Measurements from ENCODE around the gene PNPLA6.
"Not testable (repeated sequence)": the region's sequence is repeated elsewhere in the genome, so short reads cannot be mapped to it uniquely, and the experiment has no call there.

Gene PNPLA6

GRCh38 chr19:7535998-7536695, 630 bp downstream of the PNPLA6 start:
- H3K9ac ChIP-seq (ENCODE audit: low read depth, low read length) = peak overlapping the region; percentile 38; the same call in 1 of the 2 replicates
- no peaks in the 10 kb centered on the region for H3K4me1 ChIP-seq (ENCODE audit: control insufficient read depth, insufficient read depth, low read length)
- H3K27me3 ChIP-seq (ENCODE audit: control insufficient read depth, insufficient read depth, low read length) = no peaks in the 10 kb centered on the region
- H3K36me3 ChIP-seq (ENCODE audit: control insufficient read depth, insufficient read depth, low read length) = peaks cover 26% of the 10 kb centered on the region
- H3K4me3 ChIP-seq (ENCODE audit: low read depth, low read length) = peak overlapping the region; percentile 87
- no peaks in the 10 kb centered on the region for H3K9me3 ChIP-seq (ENCODE audit: control insufficient read depth, insufficient read depth, low read length)
- peak overlapping the region; percentile 85 for H3K27ac ChIP-seq (ENCODE audit: low read depth, low read length)

DNA sequence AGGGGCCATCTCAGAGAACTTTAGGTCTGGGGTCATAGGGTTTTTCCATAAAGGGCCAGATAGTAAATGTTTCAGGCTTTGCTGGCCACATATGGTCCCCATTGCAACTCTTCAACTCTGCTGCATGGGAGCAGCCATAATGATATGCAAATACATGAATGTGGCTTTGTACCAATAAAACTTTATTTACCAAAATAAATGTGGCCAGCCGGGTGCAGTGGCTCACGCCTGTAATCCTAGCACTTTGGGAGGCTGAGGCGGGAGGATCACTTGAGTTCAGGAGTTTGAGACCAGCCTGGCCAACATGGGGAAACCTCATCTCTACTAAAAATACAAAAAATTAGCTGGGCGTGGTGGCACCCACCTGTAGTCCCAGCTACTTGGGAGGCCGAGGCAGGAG, 3.5 kb downstream of the PNPLA6 start:
- not testable (repeated sequence) for H3K4me1 ChIP-seq (ENCODE audit: control insufficient read depth, insufficient read depth, low read length); H3K27ac ChIP-seq (ENCODE audit: low read depth, low read length); H3K4me3 ChIP-seq (ENCODE audit: low read depth, low read length); H3K27me3 ChIP-seq (ENCODE audit: control insufficient read depth, insufficient read depth, low read length); H3K9me3 ChIP-seq (ENCODE audit: control insufficient read depth, insufficient read depth, low read length); H3K9ac ChIP-seq (ENCODE audit: low read depth, low read length)
- peaks cover 48% of the 10 kb centered on the region for H3K36me3 ChIP-seq (ENCODE audit: control insufficient read depth, insufficient read depth, low read length)

DNA sequence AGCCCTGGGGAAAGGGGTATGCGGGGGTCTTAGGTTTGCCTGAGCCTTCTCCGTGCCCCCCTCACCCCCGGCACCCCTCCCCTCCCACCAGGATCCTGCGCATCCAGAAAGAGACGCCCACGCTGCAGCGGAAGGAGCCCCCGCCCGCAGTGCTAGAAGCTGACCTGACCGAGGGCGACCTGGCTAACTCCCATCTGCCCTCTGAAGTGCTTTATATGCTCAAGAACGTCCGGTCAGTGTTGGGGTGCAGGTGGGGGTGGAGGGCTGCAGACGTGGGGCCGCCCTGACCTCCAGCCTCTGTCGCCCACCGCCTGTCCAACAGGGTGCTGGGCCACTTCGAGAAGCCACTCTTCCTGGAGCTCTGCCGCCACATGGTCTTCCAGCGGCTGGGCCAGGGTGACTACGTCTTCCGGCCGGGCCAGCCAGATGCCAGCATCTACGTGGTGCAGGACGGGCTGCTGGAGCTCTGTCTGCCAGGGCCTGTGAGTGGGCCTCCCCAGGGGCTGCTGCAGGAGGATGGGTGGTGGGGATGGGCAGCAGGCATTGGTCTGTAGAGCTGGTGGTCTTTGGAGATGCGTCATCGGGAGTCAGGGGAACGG, 4.4 kb downstream of the PNPLA6 start:
- Histone ChIP-seq H3K4me1 (ENCODE audit: control insufficient read depth, insufficient read depth, low read length) (no peaks in the 10 kb centered on the region), H3K27ac (ENCODE audit: low read depth, low read length) (no peak overlapping the region), H3K9me3 (ENCODE audit: control insufficient read depth, insufficient read depth, low read length) (no peaks in the 10 kb centered on the region), H3K4me3 (ENCODE audit: low read depth, low read length) (no peak overlapping the region), H3K9ac (ENCODE audit: low read depth, low read length) (no peak overlapping the region), H3K36me3 (ENCODE audit: control insufficient read depth, insufficient read depth, low read length) (peaks cover 48% of the 10 kb centered on the region), H3K27me3 (ENCODE audit: control insufficient read depth, insufficient read depth, low read length) (no peaks in the 10 kb centered on the region)

- H3K27me3 ChIP-seq (ENCODE audit: control insufficient read depth, insufficient read depth, low read length) = no peaks in the 10 kb centered on the region
- H3K4me1 ChIP-seq (ENCODE audit: control insufficient read depth, insufficient read depth, low read length) = no peaks in the 10 kb centered on the region
- H3K9ac ChIP-seq (ENCODE audit: low read depth, low read length) = no peak overlapping the region
- H3K36me3 ChIP-seq (ENCODE audit: control insufficient read depth, insufficient read depth, low read length) = peaks cover 52% of the 10 kb centered on the region
- no peaks in the 10 kb centered on the region for H3K9me3 ChIP-seq (ENCODE audit: control insufficient read depth, insufficient read depth, low read length)
- no peak overlapping the region for H3K4me3 ChIP-seq (ENCODE audit: low read depth, low read length)
- no peak overlapping the region for H3K27ac ChIP-seq (ENCODE audit: low read depth, low read length)
These were observed 5.4 kb downstream of the PNPLA6 start for GRCh38 chr19:7540761-7541474.

DNA sequence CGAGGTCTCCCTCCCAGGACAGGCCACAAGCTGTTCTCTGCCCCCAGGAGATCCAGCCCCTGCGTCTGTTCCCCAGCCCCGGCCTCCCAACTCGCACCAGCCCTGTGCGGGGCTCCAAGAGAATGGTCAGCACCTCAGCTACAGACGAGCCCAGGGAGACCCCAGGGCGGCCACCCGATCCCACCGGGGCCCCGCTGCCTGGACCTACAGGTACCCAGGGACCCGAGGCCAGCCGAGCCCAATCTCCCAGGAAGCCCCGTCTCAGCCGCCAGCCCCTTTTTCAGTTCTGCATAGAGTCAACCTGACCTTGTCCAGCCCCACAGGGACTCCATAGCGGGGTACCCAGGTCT, 5.9 kb downstream of the PNPLA6 start:
- Histone ChIP-seq H3K4me1 (ENCODE audit: control insufficient read depth, insufficient read depth, low read length) (no peaks in the 10 kb centered on the region), H3K27me3 (ENCODE audit: control insufficient read depth, insufficient read depth, low read length) (no peaks in the 10 kb centered on the region), H3K36me3 (ENCODE audit: control insufficient read depth, insufficient read depth, low read length) (peaks cover 52% of the 10 kb centered on the region), H3K9me3 (ENCODE audit: control insufficient read depth, insufficient read depth, low read length) (no peaks in the 10 kb centered on the region), H3K4me3 (ENCODE audit: low read depth, low read length) (no peak overlapping the region), H3K27ac (ENCODE audit: low read depth, low read length) (no peak overlapping the region), H3K9ac (ENCODE audit: low read depth, low read length) (no peak overlapping the region)

GRCh38 chr19:7541828-7542443, 6.4 kb downstream of the PNPLA6 start:
- H3K9me3 ChIP-seq (ENCODE audit: control insufficient read depth, insufficient read depth, low read length) = no peaks in the 10 kb centered on the region
- H3K27ac ChIP-seq (ENCODE audit: low read depth, low read length) = no peak overlapping the region
- H3K4me1 ChIP-seq (ENCODE audit: control insufficient read depth, insufficient read depth, low read length) = no peaks in the 10 kb centered on the region
- no peak overlapping the region for H3K4me3 ChIP-seq (ENCODE audit: low read depth, low read length)
- H3K27me3 ChIP-seq (ENCODE audit: control insufficient read depth, insufficient read depth, low read length) = no peaks in the 10 kb centered on the region
- no peak overlapping the region for H3K9ac ChIP-seq (ENCODE audit: low read depth, low read length)
- H3K36me3 ChIP-seq (ENCODE audit: control insufficient read depth, insufficient read depth, low read length) = peaks cover 50% of the 10 kb centered on the region

- Histone ChIP-seq H3K27ac (ENCODE audit: low read depth, low read length) (no peak overlapping the region), H3K4me3 (ENCODE audit: low read depth, low read length) (no peak overlapping the region)
These were observed 7.2 kb downstream of the PNPLA6 start for GRCh38 chr19:7542556-7543348.

GRCh38 chr19:7544626-7545025, 9.1 kb downstream of the PNPLA6 start:
- peaks cover 32% of the 10 kb centered on the region for H3K36me3 ChIP-seq (ENCODE audit: control insufficient read depth, insufficient read depth, low read length)
- no peak overlapping the region for H3K4me3 ChIP-seq (ENCODE audit: low read depth, low read length)
- no peaks in the 10 kb centered on the region for H3K9me3 ChIP-seq (ENCODE audit: control insufficient read depth, insufficient read depth, low read length)
- no peak overlapping the region for H3K27ac ChIP-seq (ENCODE audit: low read depth, low read length)
- no peaks in the 10 kb centered on the region for H3K4me1 ChIP-seq (ENCODE audit: control insufficient read depth, insufficient read depth, low read length)
- H3K27me3 ChIP-seq (ENCODE audit: control insufficient read depth, insufficient read depth, low read length) = no peaks in the 10 kb centered on the region
- no peak overlapping the region for H3K9ac ChIP-seq (ENCODE audit: low read depth, low read length)

More at GRCh38 chr19:7542556-7543348, 7.2 kb downstream of the PNPLA6 start:
- H3K36me3 ChIP-seq (ENCODE audit: control insufficient read depth, insufficient read depth, low read length) = peaks cover 44% of the 10 kb centered on the region
- H3K9ac ChIP-seq (ENCODE audit: low read depth, low read length) = no peak overlapping the region
- H3K9me3 ChIP-seq (ENCODE audit: control insufficient read depth, insufficient read depth, low read length) = no peaks in the 10 kb centered on the region
- no peaks in the 10 kb centered on the region for H3K27me3 ChIP-seq (ENCODE audit: control insufficient read depth, insufficient read depth, low read length)
- H3K4me1 ChIP-seq (ENCODE audit: control insufficient read depth, insufficient read depth, low read length) = no peaks in the 10 kb centered on the region

DNA sequence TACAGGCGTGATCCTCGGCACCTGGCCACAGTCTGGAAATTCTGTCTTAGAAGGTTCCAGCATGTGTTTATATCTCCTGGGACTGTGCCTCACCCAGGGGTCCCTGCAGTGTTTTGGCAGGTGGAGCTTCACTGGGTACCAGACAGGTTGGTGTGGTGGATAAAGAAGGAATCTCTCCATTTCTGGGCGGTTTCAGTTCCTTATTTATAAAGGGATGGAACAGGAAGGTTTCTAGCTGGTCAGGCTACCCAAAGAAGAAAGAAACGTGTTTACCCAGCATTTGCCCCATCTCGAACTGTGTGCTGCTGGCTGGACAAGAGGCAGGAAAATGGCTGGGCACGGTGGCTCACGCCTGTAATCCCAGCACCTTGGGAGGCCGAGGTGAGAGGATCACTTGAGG, 9.8 kb downstream of the PNPLA6 start:
- no peak overlapping the region for H3K4me3 ChIP-seq (ENCODE audit: low read depth, low read length)
- H3K9ac ChIP-seq (ENCODE audit: low read depth, low read length) = no peak overlapping the region
- H3K4me1 ChIP-seq (ENCODE audit: control insufficient read depth, insufficient read depth, low read length) = 0 out of 2 replicates have a peak, but pooled peaks cover under 1% of the 10 kb centered on the region

GRCh38 chr19:7545904-7546303, 10.4 kb downstream of the PNPLA6 start:
- Histone ChIP-seq H3K27ac (ENCODE audit: low read depth, low read length) (no peak overlapping the region), H3K4me3 (ENCODE audit: low read depth, low read length) (no peak overlapping the region), H3K27me3 (ENCODE audit: control insufficient read depth, insufficient read depth, low read length) (no peaks in the 10 kb centered on the region), H3K36me3 (ENCODE audit: control insufficient read depth, insufficient read depth, low read length) (peaks cover 26% of the 10 kb centered on the region), H3K9ac (ENCODE audit: low read depth, low read length) (no peak overlapping the region), H3K9me3 (ENCODE audit: control insufficient read depth, insufficient read depth, low read length) (no peaks in the 10 kb centered on the region), H3K4me1 (ENCODE audit: control insufficient read depth, insufficient read depth, low read length) (0 out of 2 replicates have a peak, but pooled peaks cover 6% of the 10 kb centered on the region)

More for the DNA sequence above, 9.8 kb downstream of the PNPLA6 start:
- no peaks in the 10 kb centered on the region for H3K9me3 ChIP-seq (ENCODE audit: control insufficient read depth, insufficient read depth, low read length)
- peaks cover 28% of the 10 kb centered on the region for H3K36me3 ChIP-seq (ENCODE audit: control insufficient read depth, insufficient read depth, low read length)
- H3K27me3 ChIP-seq (ENCODE audit: control insufficient read depth, insufficient read depth, low read length) = no peaks in the 10 kb centered on the region
- H3K27ac ChIP-seq (ENCODE audit: low read depth, low read length) = no peak overlapping the region
